ENCODE results near the gene TMOD3. TPM values are rescaled to one million over a fixed set of nuclear protein-coding genes. Genes with fewer than 3 reads are reported as not detected.
A peak's percentile ranks its signal among the peaks of the same experiment; 100 is the strongest.

TMOD3 gene
- total RNA-seq, 1 donor, result 100 TPM

GRCh38 chr15:51825698-51826097, 3.8 kb upstream of the TMOD3 start:
- TF ChIP-seq CTCF (IDR thresholded peaks at IDR 0.05; ENCODE audit: insufficient read depth, low read depth, low read length), result no peak
- H3K4me3 ChIP-seq (ENCODE audit: low read depth, low read length), result no peak overlapping the region
- DNase-seq (ENCODE audit: low read depth), result no peak

GRCh38 chr15:51828621-51829375, 655 bp upstream of the TMOD3 start:
- TF ChIP-seq CTCF (IDR thresholded peaks at IDR 0.05; ENCODE audit: insufficient read depth, low read depth, low read length), result no peak
- no peak overlapping the region for H3K4me3 ChIP-seq (ENCODE audit: low read depth, low read length)
- no peak for DNase-seq (ENCODE audit: low read depth)

- DNase-seq (ENCODE audit: low read depth), result peak; percentile 78
- TF ChIP-seq CTCF (IDR thresholded peaks at IDR 0.05; ENCODE audit: insufficient read depth, low read depth, low read length), result no peak
- H3K4me3 ChIP-seq (ENCODE audit: low read depth, low read length), result peak overlapping the region; percentile 90
These were observed 888 bp downstream of the TMOD3 start for GRCh38 chr15:51830276-51830806.

GRCh38 chr15:51833772-51834171, 4.3 kb downstream of the TMOD3 start:
- no peak for TF ChIP-seq CTCF (IDR thresholded peaks at IDR 0.05; ENCODE audit: insufficient read depth, low read depth, low read length)
- no peak for DNase-seq (ENCODE audit: low read depth)
- no peak overlapping the region for H3K4me3 ChIP-seq (ENCODE audit: low read depth, low read length)

GRCh38 chr15:51837792-51838251, 8.4 kb downstream of the TMOD3 start:
- no peak overlapping the region for H3K4me3 ChIP-seq (ENCODE audit: low read depth, low read length)
- peak; percentile 51 for DNase-seq (ENCODE audit: low read depth)
- TF ChIP-seq CTCF (IDR thresholded peaks at IDR 0.05; ENCODE audit: insufficient read depth, low read depth, low read length), result no peak

GRCh38 chr15:51838270-51838669, 8.8 kb downstream of the TMOD3 start:
- TF ChIP-seq CTCF (IDR thresholded peaks at IDR 0.05; ENCODE audit: insufficient read depth, low read depth, low read length), result no peak
- no peak for DNase-seq (ENCODE audit: low read depth)
- no peak overlapping the region for H3K4me3 ChIP-seq (ENCODE audit: low read depth, low read length)
